Neural crest cell (in vitro differentiated cells): ENCODE measurements around the gene KMT2E. TPM values are rescaled to one million over a fixed set of nuclear protein-coding genes. Genes with fewer than 3 reads are reported as not detected.

ENCODE experiments used
- DNase-seq: peaks from one replicate; pipeline ENCODE4 v3.0.0; 2021; ENCODE audit warnings: low read depth, mixed read lengths, low spot score
- H3K27ac Mint-ChIP-seq: one replicate; pipeline ENCODE4 v1.8.0; 2021; ENCODE audit warnings: mild to moderate bottlenecking, mixed read lengths; ENCODE audit not compliant: unreplicated experiment
- H3K27me3 Mint-ChIP-seq: 2 replicates; pipeline ENCODE4 v1.8.0; 2021; ENCODE audit warnings: low read depth, mild to moderate bottlenecking, mixed read lengths
- H3K36me3 Mint-ChIP-seq: 2 replicates; pipeline ENCODE4 v1.8.0; 2021; ENCODE audit warnings: low read depth, mild to moderate bottlenecking, mixed read lengths
- H3K4me1 Mint-ChIP-seq: 2 replicates; pipeline ENCODE4 v1.8.0; 2021; ENCODE audit warnings: mixed read lengths
- H3K4me3 Mint-ChIP-seq: one replicate; pipeline ENCODE4 v1.8.0; 2021; ENCODE audit warnings: mild to moderate bottlenecking, mixed read lengths
- H3K9me3 Mint-ChIP-seq: 2 replicates; pipeline ENCODE4 v1.8.0; 2021; ENCODE audit warnings: mixed read lengths
- CTCF ChIP-seq: fragments of 200-600 bp; sonication (generic); conservative IDR thresholded peaks from 2 replicates; pipeline ENCODE4 v1.5.0; 2021; ENCODE audit warnings: antibody characterized with exemption, mild to moderate bottlenecking
- total RNA-seq: library from RNA; stranded (reverse); gene quantifications from 2 replicates; pipeline ENCODE4 v1.2.1, GENCODE V29; 2021

The KMT2E gene
- total RNA-seq, 1 donor from 2014 or later = 75.5 TPM

GRCh38 chr7:104990983-104991382 lies 23.0 kb upstream of the KMT2E start:
- no peak for DNase-seq
- Mint-ChIP-seq H3K4me3 (no peak overlapping the region), H3K27me3 (no peaks in the 10 kb centered on the region), H3K4me1 (peaks cover 19% of the 10 kb centered on the region), H3K9me3 (no peaks in the 10 kb centered on the region), H3K36me3 (no peaks in the 10 kb centered on the region), H3K27ac (no peak overlapping the region)
- TF ChIP-seq CTCF = no peak

GRCh38 chr7:104992306-104992705 lies 21.7 kb upstream of the KMT2E start:
- H3K4me3 Mint-ChIP-seq = no peak overlapping the region
- TF ChIP-seq CTCF = no peak
- H3K27ac Mint-ChIP-seq = no peak overlapping the region
- H3K9me3 Mint-ChIP-seq = no peaks in the 10 kb centered on the region
- peaks cover 21% of the 10 kb centered on the region for H3K4me1 Mint-ChIP-seq
- no peaks in the 10 kb centered on the region for H3K27me3 Mint-ChIP-seq
- no peak for DNase-seq
- no peaks in the 10 kb centered on the region for H3K36me3 Mint-ChIP-seq

- TF ChIP-seq CTCF = no peak
- H3K27me3 Mint-ChIP-seq = no peaks in the 10 kb centered on the region
- H3K4me1 Mint-ChIP-seq = peaks cover 22% of the 10 kb centered on the region
- no peaks in the 10 kb centered on the region for H3K36me3 Mint-ChIP-seq
- no peaks in the 10 kb centered on the region for H3K9me3 Mint-ChIP-seq
- no peak overlapping the region for H3K4me3 Mint-ChIP-seq
- H3K27ac Mint-ChIP-seq = no peak overlapping the region
- DNase-seq = no peak
Observed at GRCh38 chr7:104993217-104993862, 20.7 kb upstream of the KMT2E start.

DNA sequence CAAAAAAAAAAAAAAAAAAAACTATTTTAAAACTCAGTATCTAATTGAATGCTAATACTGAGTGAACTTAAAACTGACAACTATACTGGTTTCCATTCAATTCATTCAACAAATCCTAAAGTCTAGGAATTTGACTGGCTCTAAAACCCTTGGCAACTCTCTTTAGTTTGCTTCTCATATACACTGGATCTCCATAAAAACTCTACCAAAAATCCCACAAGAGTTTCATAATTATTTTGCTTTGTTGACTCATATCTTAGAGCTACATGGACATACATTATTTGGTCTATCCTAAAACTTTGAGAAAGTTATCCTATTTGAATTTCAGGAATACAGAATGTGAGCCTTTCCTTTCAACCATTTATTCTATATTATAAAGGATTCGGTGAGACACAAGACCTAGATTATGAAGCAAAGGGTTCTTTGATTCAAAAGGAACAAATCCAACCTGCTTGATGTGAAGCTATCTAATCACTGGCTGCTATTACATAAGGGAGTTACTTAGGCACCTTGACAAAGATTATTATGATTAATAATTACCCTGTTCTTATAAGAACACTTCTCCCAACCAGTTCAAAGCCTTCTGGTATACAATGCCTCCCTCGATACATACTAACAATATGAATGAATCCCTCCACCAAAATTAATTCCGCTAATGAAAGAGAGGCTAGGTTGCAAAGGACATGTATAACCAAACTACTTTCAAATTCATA lies 15.8 kb upstream of the KMT2E start:
- H3K9me3 Mint-ChIP-seq = no peaks in the 10 kb centered on the region

GRCh38 chr7:105000200-105000599 lies 13.8 kb upstream of the KMT2E start:
- H3K36me3 Mint-ChIP-seq = peaks cover 1% of the 10 kb centered on the region
- H3K27me3 Mint-ChIP-seq = no peaks in the 10 kb centered on the region
- no peak for DNase-seq
- peaks cover 57% of the 10 kb centered on the region for H3K4me1 Mint-ChIP-seq
- no peaks in the 10 kb centered on the region for H3K9me3 Mint-ChIP-seq
- TF ChIP-seq CTCF = no peak
- H3K27ac Mint-ChIP-seq = no peak overlapping the region
- H3K4me3 Mint-ChIP-seq = no peak overlapping the region

More for the DNA sequence above, 15.8 kb upstream of the KMT2E start:
- Mint-ChIP-seq H3K27me3 (no peaks in the 10 kb centered on the region), H3K4me3 (no peak overlapping the region), H3K36me3 (no peaks in the 10 kb centered on the region), H3K27ac (no peak overlapping the region), H3K4me1 (peaks cover 46% of the 10 kb centered on the region)
- TF ChIP-seq CTCF = no peak
- DNase-seq = no peak
